ENCODE measurements around the gene KIF1A.

- no peak for TF ChIP-seq EZH2 (IDR thresholded peaks at IDR 0.05; ENCODE audit: borderline replicate concordance)
- TF ChIP-seq CTCF (IDR thresholded peaks at IDR 0.05; ENCODE audit: poor library complexity), result no peak
Observed at GRCh38 chr2:240705204-240705791, 114.7 kb downstream of the KIF1A start.

Measured in hepatocyte (in vitro differentiated cells).